K562 (cell line): ENCODE results near the gene NPIPB6. TPM values are rescaled to one million over a fixed set of nuclear protein-coding genes. Genes with fewer than 3 reads are reported as not detected.
"Not testable (repeated sequence)": the region's sequence is repeated elsewhere in the genome, so short reads cannot be mapped to it uniquely, and the experiment has no call there.

ENCODE experiments used
- ATAC-seq: fragments of 200-7000 bp; cut with Tn5 transposase; 3 replicates; pipeline ENCODE4 v1.9.1; 2020; ENCODE audit warnings: moderate library complexity
- BruUV-seq: library from RNA; stranded (reverse); fragments of 400-500 nt; replicated peaks from 2 replicates; lab custom pipeline; 2021; lab: Mats Ljungman, UMichigan
- CTCF ChIA-PET: fragments of 300-600 bp; formaldehyde crosslinking; extraction: SDS; loops from one replicate; lab custom pipeline; 2021; ENCODE audit warnings: low intra/inter-chr PET ratio; lab: Yijun Ruan, JAX
- POLR2A ChIA-PET: fragments of 300-600, 350-650 bp; sonication (Branson Sonifier 250); formaldehyde crosslinking; extraction: SDS; loops from one replicate; lab custom pipeline; 2021; ENCODE audit warnings: antibody characterized with exemption, inconsistent platforms; lab: Yijun Ruan, JAX
- DNase-seq, 4 experiments: peaks; one replicate each; pipeline versions ENCODE4 v3.0.0 to v3.0.0-alpha.2; 2011 to 2018; ENCODE audit warnings: low spot score in 3 of 4, mixed read lengths in 3 of 4; ENCODE audit errors: extremely low read depth in 1 of 4
- FAIRE-seq: peaks from 2 replicates; lab custom pipeline; 2011; peaks lifted over from hg19 to GRCh38; lab: Jason Lieb, UNC
- H2AFZ ChIP-seq: 2 replicates; pipeline ENCODE4 v1.6.0; 2011; ENCODE audit warnings: low read depth, low read length, control low read depth, inconsistent platforms
- H3K27ac ChIP-seq: fragments of 200-600 bp; 3 replicates; pipeline ENCODE4 v1.8.0; 2011; ENCODE audit warnings: low read depth, mild to moderate bottlenecking, control low read depth, inconsistent platforms, low read length, moderate library complexity, mixed read lengths; ENCODE audit errors: extremely low read depth
- H3K27me3 ChIP-seq, 2 experiments: fragments of 300-600 bp in 1 of 2; 2 replicates in 1 of 2; 3 replicates in 1 of 2; pipeline versions ENCODE4 v1.6.0 to v1.8.0; 2011; ENCODE audit warnings: inconsistent platforms in 2 of 2, low read length in 2 of 2, mild to moderate bottlenecking in 1 of 2, mixed read lengths in 1 of 2, moderate library complexity in 1 of 2; ENCODE audit not compliant: control insufficient read depth in 2 of 2, insufficient read depth in 2 of 2
- H3K36me3 ChIP-seq: fragments of 300-600 bp; 3 replicates; pipeline ENCODE4 v1.8.0; 2011; ENCODE audit warnings: mild to moderate bottlenecking, low read length, inconsistent platforms; ENCODE audit not compliant: control insufficient read depth, insufficient read depth
- H3K4me1 ChIP-seq, 2 experiments: fragments of 200-600 bp in 1 of 2; replicated peaks in 1 of 2; 2 replicates in 1 of 2; 3 replicates in 1 of 2; pipeline versions ENCODE4 v1.5.1 to v1.8.0; 2011; ENCODE audit warnings: inconsistent platforms in 2 of 2, low read length in 2 of 2, mild to moderate bottlenecking in 1 of 2, mixed read lengths in 1 of 2, moderate library complexity in 1 of 2; ENCODE audit not compliant: control insufficient read depth in 2 of 2, insufficient read depth in 2 of 2
- H3K4me2 ChIP-seq: 2 replicates; pipeline ENCODE4 v1.6.1; 2011; ENCODE audit warnings: low read length, control low read depth, inconsistent platforms, mixed read lengths; ENCODE audit not compliant: insufficient read depth
- H3K4me3 ChIP-seq: fragments of 200-600 bp; sonication (generic), shearing (Covaris generic); 2 replicates; pipeline ENCODE4 v1.5.1; 2016; ENCODE audit warnings: control low read depth, inconsistent platforms
- H3K79me2 ChIP-seq: fragments of 200-600 bp; 3 replicates; pipeline ENCODE4 v1.8.0; 2011; ENCODE audit warnings: low read length, inconsistent platforms; ENCODE audit not compliant: control insufficient read depth, insufficient read depth
- H3K9ac ChIP-seq, 2 experiments: 2 replicates each; pipeline versions ENCODE4 v1.6.0 to v1.6.1; 2011; ENCODE audit warnings: low read depth in 2 of 2, low read length in 2 of 2, control low read depth in 1 of 2, inconsistent platforms in 1 of 2, mild to moderate bottlenecking in 1 of 2, mixed read lengths in 1 of 2; ENCODE audit not compliant: insufficient read depth in 1 of 2
- H3K9me1 ChIP-seq: one replicate; pipeline ENCODE4 v1.6.0; 2011; ENCODE audit warnings: inconsistent platforms, mild to moderate bottlenecking, low read length, moderate library complexity; ENCODE audit not compliant: control insufficient read depth, insufficient read depth
- H3K9me3 ChIP-seq: replicated peaks from 2 replicates; pipeline ENCODE4 v1.5.1; 2011; ENCODE audit warnings: low read depth, low read length, inconsistent platforms; ENCODE audit not compliant: control insufficient read depth, insufficient read depth
- H4K20me1 ChIP-seq: replicated peaks from 2 replicates; pipeline ENCODE4 v1.6.1; 2011; ENCODE audit warnings: low read length, inconsistent platforms, mixed read lengths; ENCODE audit not compliant: control insufficient read depth, insufficient read depth
- POLR2G ChIP-seq: fragments of 200-400 bp; formaldehyde crosslinking; IDR thresholded peaks from 2 replicates; pipeline ENCODE4 v1.6.1; 2017; ENCODE audit warnings: low read depth, mild to moderate bottlenecking, antibody characterized with exemption, low read length, moderate library complexity
- WGBS: fragments of 100-300 bp; shearing (Covaris generic); methylation state at CpG from one replicate; pipeline ENCODE4 v1.1.6; 2016; ENCODE audit warnings: low coverage, mixed read lengths; ENCODE audit not compliant: insufficient coverage; ENCODE audit errors: missing lambda C conversion rate; 5-methylcytosine and 5-hydroxymethylcytosine counted together
- in situ Hi-C: fragments of 300-500 bp; cut with MboI; formaldehyde crosslinking; loops from 4 replicates; pipeline ENCODE4 v1.15.0; 2018; ENCODE audit warnings: inconsistent platforms, mixed read lengths
- intact Hi-C: fragments of 100-400 bp; cut with micrococcal nuclease; formaldehyde crosslinking; loops from 2 replicates; pipeline ENCODE4 v1.14.2; 2022
- polyA plus RNA-seq, 8 experiments: library from polyadenylated mRNA; depleted of rRNA in 4 of 8; stranded (reverse) in 5 of 8; unstranded in 3 of 8; fragments of >200 nt; fragmentation: Nextera tagmentation in 2 of 8; fragmentation: Illumina TruSeq in 1 of 8; extraction: Ambion mirVana in 2 of 8; extraction: Trizol in 1 of 8; gene quantifications; 2 replicates each; pipeline versions ENCODE4 v1.2.1 to v1.2.3, GENCODE V29; 2011 to 2014; ENCODE audit warnings: inconsistent platforms in 1 of 8, missing spikeins in 1 of 8
- total RNA-seq, 7 experiments: library from RNA; depleted of rRNA in 6 of 7; stranded (reverse); fragments of >200 nt in 6 of 7; fragmentation: Illumina TruSeq in 2 of 7; extraction: Trizol in 2 of 7; gene quantifications; 2 replicates each; pipeline versions ENCODE4 v1.2.1 to v1.2.3, GENCODE V29; 2011 to 2021; ENCODE audit warnings: low replicate concordance in 1 of 7

NPIPB6 gene
- total and polyA plus RNA-seq, 9 of the 15 experiments (the other 6 are each of a cell fraction or from before 2014, with no cell fraction given): 0.03 to 0.91 (median 0.40) TPM; not detected in 1

GRCh38 chr16:28374281-28374680, 11.0 kb upstream of the NPIPB6 start:
- H3K4me2 ChIP-seq, H3K27ac ChIP-seq, FAIRE-seq, H4K20me1 ChIP-seq, ATAC-seq, H3K36me3 ChIP-seq, H3K4me1 ChIP-seq, H3K9me1 ChIP-seq, H3K79me2 ChIP-seq, H3K9me3 ChIP-seq, H3K9ac ChIP-seq, H3K4me3 ChIP-seq, DNase-seq, CTCF ChIA-PET, intact Hi-C loops, BruUV-seq, H3K27me3 ChIP-seq, H2AFZ ChIP-seq, POLR2A ChIA-PET: not testable (repeated sequence)
- in situ Hi-C loops: loop anchor here (5.0 kb wide), 1 partner anchor 368 kb away; no protein-coding TSS in a partner anchor
- WGBS: no CpG with 5 or more reads among the region's 25 CpGs
- TF ChIP-seq POLR2G: 0 out of 2 replicates have a peak, but pooled peaks have one; percentile 25

- H3K9ac ChIP-seq, intact Hi-C loops, DNase-seq, H3K4me1 ChIP-seq, H3K9me3 ChIP-seq, H3K36me3 ChIP-seq, POLR2A ChIA-PET, H3K4me3 ChIP-seq, ATAC-seq, H3K79me2 ChIP-seq, BruUV-seq, H3K4me2 ChIP-seq, FAIRE-seq, H3K27me3 ChIP-seq, in situ Hi-C loops, CTCF ChIA-PET, H3K27ac ChIP-seq, H4K20me1 ChIP-seq, H3K9me1 ChIP-seq, H2AFZ ChIP-seq: not testable (repeated sequence)
- 71% methylated on average over 5 of the region's 32 CpGs for WGBS
Observed at GRCh38 chr16:28367926-28368325, 4.6 kb upstream of the NPIPB6 start.

GRCh38 chr16:28364268-28365173, 1.2 kb upstream of the NPIPB6 start:
- H3K27me3 ChIP-seq, H3K9me3 ChIP-seq, H2AFZ ChIP-seq, H3K36me3 ChIP-seq, DNase-seq, H3K27ac ChIP-seq, H3K9me1 ChIP-seq, H3K4me1 ChIP-seq, in situ Hi-C loops, H3K9ac ChIP-seq, H3K79me2 ChIP-seq, CTCF ChIA-PET, FAIRE-seq, H3K4me3 ChIP-seq, H3K4me2 ChIP-seq, H4K20me1 ChIP-seq, intact Hi-C loops, BruUV-seq, POLR2A ChIA-PET: not testable (repeated sequence)
- WGBS: no CpG with 5 or more reads among the region's 75 CpGs
- ATAC-seq: peak; percentile 99
